GM18499 (cell line): ENCODE results near the gene TLE6.
"Not testable (repeated sequence)": the region's sequence is repeated elsewhere in the genome, so short reads cannot be mapped to it uniquely, and the experiment has no call there.

Experiments
- ATAC-seq: cut with Tn5 transposase; IDR thresholded peaks from one replicate; pipeline ENCODE4 v1.9.1; 2021; ENCODE audit warnings: moderate number of reproducible peaks; ENCODE audit not compliant: insufficient read depth, unreplicated experiment

Gene TLE6

GRCh38 chr19:2970201-2970835 lies 7.0 kb upstream of the TLE6 start:
- ATAC-seq, result no peak

- no peak for ATAC-seq
Observed at GRCh38 chr19:2973229-2973628, 4.1 kb upstream of the TLE6 start.

GRCh38 chr19:2974342-2975041 lies 2.9 kb upstream of the TLE6 start:
- no peak for ATAC-seq

- ATAC-seq, result no peak
Observed at GRCh38 chr19:2976609-2977000, 759 bp upstream of the TLE6 start.

- ATAC-seq, result no peak
Observed at GRCh38 chr19:2977746-2978138, 378 bp downstream of the TLE6 start.

- no peak for ATAC-seq
Observed at GRCh38 chr19:2978166-2978767, 903 bp downstream of the TLE6 start.

GRCh38 chr19:2978772-2979171 lies 1.4 kb downstream of the TLE6 start:
- ATAC-seq, result no peak

- ATAC-seq, result no peak
Observed at GRCh38 chr19:2981898-2982297, 4.5 kb downstream of the TLE6 start.

GRCh38 chr19:2982561-2982960 lies 5.2 kb downstream of the TLE6 start:
- ATAC-seq, result no peak

- ATAC-seq, result no peak
Observed at GRCh38 chr19:2982983-2983350, 5.6 kb downstream of the TLE6 start.

GRCh38 chr19:2983351-2984214 lies 6.2 kb downstream of the TLE6 start:
- ATAC-seq, result no peak

- no peak for ATAC-seq
Observed at GRCh38 chr19:2984215-2984528, 6.8 kb downstream of the TLE6 start.

GRCh38 chr19:2986951-2987524 lies 9.7 kb downstream of the TLE6 start:
- no peak for ATAC-seq

- ATAC-seq, result no peak
Observed at GRCh38 chr19:2987797-2988196, 10.4 kb downstream of the TLE6 start.

GRCh38 chr19:2988568-2988967 lies 11.2 kb downstream of the TLE6 start:
- no peak for ATAC-seq

GRCh38 chr19:2989236-2989946 lies 12.0 kb downstream of the TLE6 start:
- ATAC-seq, result no peak

GRCh38 chr19:2992333-2992732 lies 15.0 kb downstream of the TLE6 start:
- not testable (repeated sequence) for ATAC-seq

- ATAC-seq, result no peak
Observed at GRCh38 chr19:2992958-2993357, 15.6 kb downstream of the TLE6 start.

GRCh38 chr19:2993579-2993978 lies 16.2 kb downstream of the TLE6 start:
- ATAC-seq, result no peak

GRCh38 chr19:2994588-2995131 lies 17.3 kb downstream of the TLE6 start:
- no peak for ATAC-seq
